ENCODE measurements around the gene TRAPPC14. TPM values are rescaled to one million over a fixed set of nuclear protein-coding genes. Genes with fewer than 3 reads are reported as not detected.

The TRAPPC14 gene
- total RNA-seq, 2 experiments from 2014 or later, result 52.0 to 58.4 TPM

DNA sequence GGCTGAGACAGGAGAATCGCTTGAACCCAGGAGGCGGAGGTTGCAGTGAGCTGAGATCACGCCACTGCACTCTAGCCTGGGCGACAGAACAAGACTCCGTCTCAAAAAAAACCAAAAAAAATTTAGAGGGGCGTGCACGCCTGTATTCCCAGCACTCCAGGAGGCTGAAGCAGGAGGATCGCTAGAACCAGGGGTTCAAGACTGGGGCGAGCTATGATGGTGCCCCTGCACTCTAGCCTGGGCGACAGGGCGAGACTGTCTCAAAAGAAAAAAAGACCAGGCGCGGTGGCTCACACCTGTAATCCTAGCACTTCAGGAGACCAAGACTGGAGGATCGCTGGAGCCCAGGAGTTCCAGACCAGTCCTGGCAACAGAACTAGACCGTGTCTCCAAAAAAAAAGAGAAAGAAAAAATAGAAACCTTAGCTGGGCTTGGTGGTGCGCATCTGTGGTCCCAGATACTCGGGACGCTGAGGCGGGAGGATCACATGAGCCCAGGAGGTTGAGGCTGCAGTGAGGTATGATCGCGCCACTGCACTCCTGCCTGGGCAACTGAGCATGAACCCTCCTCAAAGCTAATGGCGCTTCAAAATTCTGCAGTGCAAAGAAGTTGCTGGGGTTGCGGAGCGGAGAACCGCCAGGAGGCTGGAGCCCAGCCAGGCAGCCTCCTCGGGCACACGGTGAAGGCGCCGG lies 32.1 kb downstream of the TRAPPC14 start:
- POLR2A ChIA-PET, result interaction anchor here (0.6 to 5.4 kb wide), 10 partner anchors 11 to 546 kb away, joined by 3 to 89 read pairs (median 4); partner anchors contain the start of genes AP4M1, LAMTOR4, MCM7 and MEPCE
- Mint-ChIP-seq H3K27ac (peak overlapping the region; percentile 100), H3K36me3 (peaks cover 8% of the 10 kb centered on the region), H3K4me3 (peak overlapping the region; percentile 100), H3K4me1 (peaks cover 23% of the 10 kb centered on the region), H3K9me3 (no peaks in the 10 kb centered on the region), H3K27me3 (no peaks in the 10 kb centered on the region)
- ATAC-seq (ENCODE audit: low read depth) (peak; percentile 35), DNase-seq (no peak)

DNA sequence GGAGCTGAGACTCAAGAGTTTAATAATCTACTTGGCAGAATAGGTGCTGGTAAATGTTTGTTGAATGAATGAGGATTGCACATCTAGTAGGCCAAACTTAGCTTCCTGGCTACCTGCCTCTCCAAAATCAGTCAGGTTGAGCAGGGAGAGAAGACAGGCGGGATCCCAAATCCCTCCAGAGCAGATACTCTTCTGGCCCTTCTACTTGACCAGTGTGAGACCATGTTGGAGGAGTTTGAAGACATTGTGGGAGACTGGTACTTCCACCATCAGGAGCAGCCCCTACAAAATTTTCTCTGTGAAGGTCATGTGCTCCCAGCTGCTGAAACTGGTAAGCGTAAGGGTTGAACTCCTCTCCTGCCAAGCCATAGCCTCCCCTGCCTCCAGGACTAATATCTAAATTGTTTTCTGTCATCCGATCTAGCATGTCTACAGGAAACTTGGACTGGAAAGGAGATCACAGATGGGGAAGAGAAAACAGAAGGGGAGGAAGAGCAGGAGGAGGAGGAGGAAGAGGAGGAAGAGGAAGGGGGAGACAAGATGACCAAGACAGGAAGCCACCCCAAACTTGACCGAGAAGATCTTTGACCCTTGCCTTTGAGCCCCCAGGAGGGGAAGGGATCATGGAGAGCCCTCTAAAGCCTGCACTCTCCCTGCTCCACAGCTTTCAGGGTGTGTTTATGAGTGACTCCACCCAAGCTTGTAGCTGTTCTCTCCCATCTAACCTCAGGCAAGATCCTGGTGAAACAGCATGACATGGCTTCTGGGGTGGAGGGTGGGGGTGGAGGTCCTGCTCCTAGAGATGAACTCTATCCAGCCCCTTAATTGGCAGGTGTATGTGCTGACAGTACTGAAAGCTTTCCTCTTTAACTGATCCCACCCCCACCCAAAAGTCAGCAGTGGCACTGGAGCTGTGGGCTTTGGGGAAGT lies 34.0 kb downstream of the TRAPPC14 start:
- Mint-ChIP-seq H3K36me3 (peaks cover 8% of the 10 kb centered on the region), H3K4me1 (peaks cover 26% of the 10 kb centered on the region), H3K27ac (peak overlapping the region; percentile 71), H3K9me3 (no peaks in the 10 kb centered on the region), H3K27me3 (no peaks in the 10 kb centered on the region), H3K4me3 (peak overlapping the region; percentile 100)
- no peak for ATAC-seq (ENCODE audit: low read depth)
- POLR2A ChIA-PET, result interaction anchor here (0.7 to 5.4 kb wide), 5 partner anchors 23 to 205 kb away, joined by 3 to 89 read pairs (median 5); partner anchors contain the start of genes AP4M1, MCM7 and TRIM4
- DNase-seq, result no peak

DNA sequence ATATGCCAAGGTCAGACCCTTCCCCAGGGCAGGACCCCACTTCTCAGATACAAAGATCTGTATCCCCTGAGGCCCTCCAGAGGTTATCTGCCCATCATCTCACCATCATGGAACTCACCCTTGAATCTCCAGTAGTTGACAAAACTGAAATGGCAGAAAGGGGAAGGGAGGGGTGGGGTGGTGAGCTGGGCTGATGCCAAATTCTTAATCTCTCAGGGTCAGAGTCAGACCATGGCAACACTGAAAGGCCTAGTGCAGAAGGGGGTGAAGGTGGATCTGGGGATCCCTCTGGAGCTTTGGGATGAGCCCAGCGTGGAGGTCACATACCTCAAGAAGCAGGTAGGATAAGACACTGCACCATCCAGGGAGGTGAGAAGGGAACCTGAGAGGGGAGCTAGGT lies 36.0 kb downstream of the TRAPPC14 start:
- DNase-seq (no peak), ATAC-seq (ENCODE audit: low read depth) (no peak)
- peaks cover 23% of the 10 kb centered on the region for H3K4me1 Mint-ChIP-seq
- H3K27ac Mint-ChIP-seq, result no peak overlapping the region
- H3K4me3 Mint-ChIP-seq, result no peak overlapping the region
- H3K9me3 Mint-ChIP-seq, result no peaks in the 10 kb centered on the region
- peaks cover 8% of the 10 kb centered on the region for H3K36me3 Mint-ChIP-seq
- no peaks in the 10 kb centered on the region for H3K27me3 Mint-ChIP-seq
- POLR2A ChIA-PET, result interaction anchor here (0.7 to 1.4 kb wide), 2 partner anchors 21 to 25 kb away, joined by 5 to 6 read pairs; partner anchors contain the start of genes AP4M1 and MCM7

DNA sequence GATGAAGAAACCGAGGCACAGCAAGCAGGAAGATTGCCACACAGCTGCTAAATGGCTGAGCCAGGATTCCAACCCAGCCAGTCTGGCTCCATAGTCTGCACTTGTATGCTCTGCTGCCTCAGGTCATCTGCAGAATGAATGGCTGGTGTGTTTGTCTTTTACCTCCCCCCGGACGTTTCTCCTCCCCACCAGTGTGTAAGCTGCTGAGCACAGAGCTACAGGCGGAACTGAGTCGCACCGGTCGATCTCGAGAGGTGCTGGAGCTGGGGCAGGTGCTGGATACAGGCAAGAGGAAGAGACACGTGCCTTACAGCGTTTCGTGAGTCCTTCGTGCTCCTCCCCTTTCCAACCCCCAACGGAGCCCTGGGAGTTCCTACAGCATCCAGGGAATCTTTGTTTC lies 36.5 kb downstream of the TRAPPC14 start:
- DNase-seq (no peak), ATAC-seq (ENCODE audit: low read depth) (no peak)
- POLR2A ChIA-PET, result interaction anchor here (1.4 kb wide), 1 partner anchor 21 kb away, joined by 6 read pairs; the partner anchor contains the start of genes AP4M1 and MCM7
- Mint-ChIP-seq H3K27ac (no peak overlapping the region), H3K27me3 (no peaks in the 10 kb centered on the region), H3K36me3 (peaks cover 8% of the 10 kb centered on the region), H3K9me3 (no peaks in the 10 kb centered on the region), H3K4me1 (peaks cover 23% of the 10 kb centered on the region), H3K4me3 (no peak overlapping the region)

DNA sequence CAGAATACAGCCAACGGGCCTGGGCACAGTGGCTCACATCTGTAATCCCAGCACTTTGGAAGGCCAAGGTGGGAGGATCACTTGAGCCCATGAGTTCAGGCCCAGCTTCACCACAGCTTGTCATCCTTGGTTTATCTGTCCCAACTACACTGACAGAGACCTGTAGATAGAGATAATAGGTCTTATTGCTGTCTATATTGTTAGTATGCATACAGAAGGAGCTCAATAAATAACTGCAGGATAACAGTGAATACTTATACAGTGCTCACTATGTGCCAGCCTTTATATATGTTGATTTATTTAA lies 37.8 kb downstream of the TRAPPC14 start:
- peaks cover 13% of the 10 kb centered on the region for H3K36me3 Mint-ChIP-seq
- POLR2A ChIA-PET, result interaction anchor here (0.7 to 2.0 kb wide), 7 partner anchors 8 to 201 kb away, joined by 3 to 28 read pairs (median 3); partner anchors contain the start of genes AP4M1, COPS6, MCM7 and TRIM4
- DNase-seq (no peak), ATAC-seq (ENCODE audit: low read depth) (no peak)
- H3K4me1 Mint-ChIP-seq, result peaks cover 25% of the 10 kb centered on the region
- no peaks in the 10 kb centered on the region for H3K9me3 Mint-ChIP-seq
- no peaks in the 10 kb centered on the region for H3K27me3 Mint-ChIP-seq
- H3K27ac Mint-ChIP-seq, result peak overlapping the region; percentile 88
- H3K4me3 Mint-ChIP-seq, result peak overlapping the region; percentile 87

DNA sequence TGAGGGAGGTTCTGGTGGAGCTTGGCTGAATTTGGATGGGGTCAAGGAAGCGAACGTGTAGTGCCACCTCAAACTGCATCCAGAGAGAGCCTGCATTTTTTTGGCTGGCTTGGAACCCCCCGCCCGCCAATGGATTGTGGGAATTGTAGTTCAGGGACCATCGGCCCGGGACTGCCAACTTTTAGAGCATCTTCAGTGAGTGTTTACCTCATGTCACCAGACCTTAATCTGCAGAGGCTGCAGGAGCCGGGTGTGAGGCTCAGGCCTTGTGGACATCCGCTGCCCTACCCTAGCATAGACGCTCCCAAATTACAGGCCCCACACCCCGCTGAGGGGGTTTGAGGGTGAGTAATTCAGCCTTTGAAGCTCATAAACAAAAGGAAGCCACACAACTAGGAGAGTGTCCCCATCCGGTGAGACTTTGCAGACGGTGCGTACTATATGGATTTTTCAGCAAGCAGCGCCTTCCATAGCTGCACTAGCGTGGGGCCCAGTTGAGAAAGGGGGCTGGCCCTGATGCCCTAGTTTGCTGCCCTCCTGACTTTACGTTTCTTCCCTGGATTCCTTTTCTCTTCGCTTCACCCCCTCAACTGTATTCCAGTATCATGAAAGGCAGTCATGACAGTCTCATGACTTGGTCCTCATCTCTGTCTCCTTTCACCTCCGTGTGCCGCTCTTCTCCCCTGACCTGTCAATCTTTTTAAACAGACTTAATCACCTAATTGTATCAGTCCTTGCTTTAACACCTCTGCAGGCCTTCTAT lies 38.4 kb downstream of the TRAPPC14 start:
- Mint-ChIP-seq H3K4me1 (peaks cover 24% of the 10 kb centered on the region), H3K36me3 (peaks cover 13% of the 10 kb centered on the region), H3K27me3 (no peaks in the 10 kb centered on the region), H3K27ac (peak overlapping the region; percentile 88), H3K4me3 (peak overlapping the region; percentile 87), H3K9me3 (no peaks in the 10 kb centered on the region)
- DNase-seq (peak; percentile 73), ATAC-seq (ENCODE audit: low read depth) (peak; percentile 69)
- POLR2A ChIA-PET, result interaction anchor here (0.6 to 2.0 kb wide), 10 partner anchors 8 to 1098 kb away, joined by 3 to 28 read pairs (median 3); partner anchors contain the start of genes AP4M1, COPS6, MCM7 and TRIM4

DNA sequence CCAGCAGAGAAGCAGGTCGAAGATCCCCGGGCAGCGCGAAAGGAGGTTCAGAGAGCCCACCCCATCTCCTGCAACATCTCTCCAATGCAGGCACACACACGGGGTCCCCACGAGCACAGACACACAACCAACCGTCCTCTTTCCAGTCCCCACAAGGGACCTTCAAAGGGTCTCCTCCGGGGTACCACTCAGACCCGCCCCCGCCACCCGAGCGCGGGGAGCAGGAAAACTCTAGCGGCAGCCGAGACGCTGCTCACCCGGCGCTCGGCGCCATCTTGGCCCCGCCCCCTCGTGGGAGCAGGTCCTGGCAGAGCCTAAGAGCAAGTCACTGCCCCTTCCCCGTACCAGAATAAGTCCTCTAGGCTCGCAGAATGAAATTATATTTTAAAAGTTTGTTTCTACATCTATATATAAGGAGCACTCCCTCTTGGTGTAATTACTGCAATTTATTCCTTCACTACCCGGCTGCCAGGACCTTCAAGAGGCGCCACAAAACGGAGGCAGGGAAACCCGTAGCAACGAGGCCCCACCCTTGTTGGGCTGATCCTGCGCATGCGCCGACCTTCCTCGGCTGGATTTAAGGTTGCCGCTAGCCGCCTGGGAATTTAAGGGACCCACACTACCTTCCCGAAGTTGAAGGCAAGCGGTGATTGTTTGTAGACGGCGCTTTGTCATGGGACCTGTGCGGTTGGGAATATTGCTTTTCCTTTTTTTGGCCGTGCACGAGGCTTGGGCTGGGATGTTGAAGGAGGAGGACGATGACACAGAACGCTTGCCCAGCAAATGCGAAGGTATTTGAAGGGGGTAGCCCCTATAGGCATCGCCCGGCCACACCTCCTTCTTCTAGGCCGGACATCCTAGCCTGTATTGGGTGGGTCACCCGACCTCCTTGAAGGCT lies 39.2 kb downstream of the TRAPPC14 start, which contains the start of the genes CNPY4 and TAF6:
TSS of gene CNPY4 (plus strand) at position 563 of the 898 bp plus-strand sequence. CDS start at position 674, 111 bp downstream.
TSS of gene TAF6 (minus strand) at position 287 of the 898 bp plus-strand sequence. CDS start 5,149 bp downstream, outside the sequence.
- no peaks in the 10 kb centered on the region for H3K9me3 Mint-ChIP-seq
- H3K27me3 Mint-ChIP-seq, result no peaks in the 10 kb centered on the region
- H3K4me3 Mint-ChIP-seq, result peak within 1 kb of the TSS; percentile 87
- DNase-seq, result peak; percentile 93
- peak; percentile 68 for ATAC-seq (ENCODE audit: low read depth)
- peak within 1 kb of the TSS; percentile 88 for H3K27ac Mint-ChIP-seq
- peaks cover 9% of the 10 kb centered on the region for H3K36me3 Mint-ChIP-seq
- POLR2A ChIA-PET, result interaction anchor here (0.6 to 2.0 kb wide), 9 partner anchors 9 to 1098 kb away, joined by 3 to 28 read pairs (median 3); partner anchors contain the start of genes AP4M1, COPS6, MCM7 and TRIM4
- H3K4me1 Mint-ChIP-seq, result peaks cover 16% of the 10 kb centered on the region

DNA sequence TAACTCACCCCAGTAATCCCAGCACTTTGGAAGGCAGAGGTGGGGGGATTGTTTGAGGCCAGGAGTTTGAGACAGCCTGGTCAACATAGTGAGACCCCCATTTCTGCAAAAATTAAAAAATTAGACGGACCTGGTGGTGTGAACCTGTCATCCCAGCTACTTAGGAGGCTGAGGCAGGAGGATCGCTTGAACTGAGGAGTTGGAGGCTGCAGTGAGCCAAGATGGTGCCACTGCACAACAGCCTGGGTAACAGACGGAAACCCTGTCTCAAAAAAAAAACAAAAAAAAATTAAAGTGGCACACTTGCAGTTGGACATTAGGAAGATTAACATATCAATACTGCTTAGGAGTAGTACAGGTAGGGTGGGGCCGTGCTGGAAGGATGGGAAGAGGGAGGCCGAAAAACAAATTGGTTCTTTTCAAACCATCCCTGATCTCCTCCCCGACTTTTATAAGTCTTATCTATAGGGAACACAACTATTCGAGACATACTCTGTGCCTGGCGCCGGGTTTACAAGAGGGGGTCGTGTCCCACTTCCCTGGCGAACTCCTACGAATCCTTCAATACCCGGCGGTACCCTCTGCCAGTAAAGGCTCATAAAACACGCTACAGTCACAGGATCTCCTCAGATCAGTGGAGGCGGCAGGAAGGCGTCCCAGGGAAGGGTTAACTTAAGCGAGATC lies 40.0 kb downstream of the TRAPPC14 start:
- Mint-ChIP-seq H3K27me3 (no peaks in the 10 kb centered on the region), H3K36me3 (peaks cover 10% of the 10 kb centered on the region), H3K27ac (peak overlapping the region; percentile 88), H3K4me3 (peak overlapping the region; percentile 87), H3K4me1 (peaks cover 14% of the 10 kb centered on the region), H3K9me3 (no peaks in the 10 kb centered on the region)
- no peak for ATAC-seq (ENCODE audit: low read depth)
- no peak for DNase-seq
- POLR2A ChIA-PET, result no interaction called here

DNA sequence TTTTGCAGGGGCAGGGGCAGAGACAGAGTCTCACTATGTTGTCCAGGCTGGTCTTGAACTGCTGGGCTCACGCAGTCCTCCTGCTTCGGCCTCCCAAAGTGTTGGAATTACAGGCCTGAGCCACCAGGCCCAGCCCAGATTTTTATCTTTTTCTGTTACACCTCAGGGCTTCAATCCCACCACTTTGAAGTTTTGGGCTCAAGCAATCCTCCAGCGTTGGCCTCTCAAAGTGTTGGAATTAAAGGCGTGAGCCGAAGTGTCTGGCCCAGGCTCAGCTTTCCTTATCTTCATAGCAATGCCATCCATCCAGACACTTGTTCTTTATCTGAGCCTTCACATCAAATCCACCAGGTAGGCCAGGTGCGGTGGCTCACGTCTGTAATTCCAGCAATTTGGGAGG lies 43.5 kb downstream of the TRAPPC14 start:
- Mint-ChIP-seq H3K9me3 (no peaks in the 10 kb centered on the region), H3K4me1 (peaks cover 10% of the 10 kb centered on the region), H3K36me3 (peaks cover 14% of the 10 kb centered on the region), H3K27ac (no peak overlapping the region), H3K4me3 (no peak overlapping the region), H3K27me3 (no peaks in the 10 kb centered on the region)
- ATAC-seq (ENCODE audit: low read depth) (no peak), DNase-seq (no peak)
- POLR2A ChIA-PET, result interaction anchor here (0.9 to 1.9 kb wide), 2 partner anchors 13 to 24 kb away, joined by 5 to 12 read pairs; partner anchors contain the start of genes AP4M1 and MCM7

DNA sequence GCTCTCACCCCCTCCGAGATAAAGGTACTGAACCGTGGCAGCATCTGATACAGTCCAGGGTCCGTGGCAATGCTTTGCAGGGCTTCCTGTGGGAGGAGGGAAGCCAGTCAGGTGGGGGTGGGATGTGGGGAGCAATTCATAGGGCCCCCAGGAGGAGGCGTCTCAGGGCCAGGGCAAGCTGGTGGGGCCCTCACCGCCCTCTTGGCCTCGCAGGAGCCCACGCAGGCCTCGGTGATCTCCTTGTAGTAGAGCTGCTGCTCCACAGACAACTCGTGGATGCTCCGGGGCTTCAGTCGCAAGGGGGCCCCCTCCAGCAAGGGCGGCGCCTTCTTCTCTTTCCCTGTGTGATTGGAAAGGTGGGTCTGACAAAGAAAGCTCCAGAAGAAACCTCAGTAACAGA lies 46.6 kb downstream of the TRAPPC14 start:
- no peaks in the 10 kb centered on the region for H3K9me3 Mint-ChIP-seq
- POLR2A ChIA-PET, result no interaction called here

DNA sequence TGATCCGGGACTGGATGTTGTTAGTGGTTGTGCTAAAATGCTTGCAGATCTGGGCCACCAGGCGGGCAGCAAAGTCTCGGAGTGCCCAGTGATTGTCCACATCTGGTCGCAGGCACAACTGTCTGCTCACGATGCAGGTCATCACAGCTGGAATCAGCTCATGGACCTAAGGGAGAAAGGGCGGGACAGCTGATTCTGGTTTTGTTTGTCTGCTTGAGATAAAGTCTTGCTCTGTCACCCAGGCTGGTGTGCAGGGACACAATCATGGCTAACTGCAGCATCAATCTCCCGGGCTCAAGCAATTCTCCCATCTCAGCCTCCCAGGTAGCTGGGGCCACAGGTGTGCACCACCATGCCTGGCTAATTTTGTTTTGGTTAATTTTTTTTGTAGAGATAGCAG lies 47.4 kb downstream of the TRAPPC14 start:
- DNase-seq, result no peak
- POLR2A ChIA-PET, result no interaction called here
- Mint-ChIP-seq H3K4me3 (no peak overlapping the region), H3K9me3 (no peaks in the 10 kb centered on the region), H3K27ac (no peak overlapping the region), H3K36me3 (peaks cover 19% of the 10 kb centered on the region), H3K4me1 (peaks cover 2% of the 10 kb centered on the region), H3K27me3 (no peaks in the 10 kb centered on the region)
- no peak for ATAC-seq (ENCODE audit: low read depth)

More for the DNA sequence above, 46.6 kb downstream of the TRAPPC14 start:
- peaks cover 4% of the 10 kb centered on the region for H3K4me1 Mint-ChIP-seq
- H3K36me3 Mint-ChIP-seq, result peaks cover 22% of the 10 kb centered on the region
- H3K4me3 Mint-ChIP-seq, result no peak overlapping the region
- no peaks in the 10 kb centered on the region for H3K27me3 Mint-ChIP-seq
- H3K27ac Mint-ChIP-seq, result no peak overlapping the region
- no peak for ATAC-seq (ENCODE audit: low read depth)
- DNase-seq, result no peak

Measured in activated naive CD8-positive, alpha-beta T cell treated with anti-CD3 and anti-CD28 coated beads, Interleukin-2, amount 10 ng/mL, durations not matched to agents 7 days and 5 days (primary cell).